ENCODE measurements around the gene YPEL5. TPM values are rescaled to one million over a fixed set of nuclear protein-coding genes. Genes with fewer than 3 reads are reported as not detected.

Gene YPEL5
- total RNA-seq, 1 donor from 2014 or later = 187 TPM

DNA sequence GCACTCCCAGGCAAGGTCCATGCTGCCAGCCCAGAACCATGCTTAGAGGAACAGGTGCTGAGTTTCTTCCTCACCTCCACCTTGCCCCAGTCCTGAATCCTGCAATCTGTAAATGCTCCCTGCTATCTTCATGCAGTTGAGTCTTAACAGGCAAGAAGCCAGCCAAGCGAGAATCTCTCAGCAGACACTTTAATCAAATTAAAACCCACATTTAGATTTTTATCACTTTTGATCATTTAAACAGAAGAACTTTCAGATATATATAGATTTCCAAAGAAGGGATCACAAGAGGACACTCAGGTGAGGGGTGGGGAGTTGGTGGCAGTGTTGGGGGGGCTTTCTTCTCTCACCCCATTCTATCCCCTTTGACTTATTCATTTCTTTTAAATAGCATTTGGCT, 58.6 kb downstream of the YPEL5 start:
- no peak for DNase-seq (ENCODE audit: low read depth)

DNA sequence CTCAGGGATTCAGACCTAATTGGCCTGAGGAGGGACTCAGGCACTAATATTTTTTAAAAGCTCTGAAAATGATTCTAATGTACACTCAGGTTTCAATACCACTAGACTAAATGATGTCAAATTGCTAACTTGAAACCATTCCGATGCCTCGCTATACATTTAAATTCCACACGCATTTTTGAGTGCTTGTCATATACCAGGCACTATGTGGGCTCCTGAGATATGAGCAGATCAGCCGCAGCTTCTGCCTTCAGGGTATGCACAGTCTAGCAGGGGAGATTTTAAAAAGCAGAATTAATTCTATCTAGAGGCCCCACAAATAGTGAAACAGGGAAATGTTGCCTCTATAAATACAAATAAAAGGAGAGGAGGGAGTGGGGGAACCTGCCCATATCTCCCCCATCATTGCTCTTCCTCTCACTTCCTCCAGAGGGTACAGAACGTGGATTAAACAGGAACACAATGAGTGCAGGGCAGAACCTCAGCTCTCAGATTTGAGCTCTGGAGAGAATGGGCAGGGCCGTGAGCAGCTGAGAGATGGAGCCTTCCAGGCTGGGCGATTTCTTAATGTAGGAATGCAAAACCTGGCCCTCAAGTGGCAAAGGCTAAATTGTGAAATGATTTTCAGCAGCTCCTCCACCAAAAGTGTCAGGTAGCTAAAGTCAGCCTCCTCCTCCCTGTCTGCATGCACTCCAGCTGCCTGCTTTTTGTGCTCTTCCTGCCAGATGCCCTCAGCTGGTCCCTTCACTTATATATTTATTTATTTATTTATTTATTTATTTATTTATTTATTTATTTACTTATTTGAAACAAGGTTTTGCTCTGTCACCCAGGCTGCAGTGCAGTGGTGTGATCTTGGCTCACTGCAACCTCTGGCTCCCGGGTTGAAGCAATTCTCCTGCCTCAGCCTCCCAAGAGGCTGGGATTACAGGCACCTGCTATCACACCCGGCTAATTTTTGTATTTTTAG, 59.9 kb downstream of the YPEL5 start:
- no peak for DNase-seq (ENCODE audit: low read depth)

GRCh38 chr2:30208453-30208852, 61.6 kb downstream of the YPEL5 start:
- DNase-seq (ENCODE audit: low read depth) = peak; percentile 66

DNA sequence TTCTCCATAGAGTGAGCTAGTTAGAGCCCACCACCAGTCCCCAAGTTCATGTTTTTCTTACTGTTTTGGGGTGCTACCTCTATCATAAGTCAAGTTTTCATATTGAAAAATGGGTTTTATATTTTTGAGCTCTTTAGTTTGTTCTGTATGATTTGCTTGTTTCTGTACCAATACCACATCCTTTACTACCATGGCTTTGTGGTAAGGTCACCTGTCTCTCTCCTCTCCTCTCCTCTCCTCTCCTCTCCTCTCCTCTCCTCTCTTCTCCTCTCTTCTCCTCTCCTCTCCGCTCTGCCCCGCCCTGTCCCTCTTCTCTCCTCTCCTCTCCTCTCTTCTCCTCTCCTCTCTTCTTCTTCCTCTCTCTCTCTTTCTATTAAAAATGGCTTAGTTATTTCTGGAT, 62.4 kb downstream of the YPEL5 start:
- DNase-seq (ENCODE audit: low read depth) = no peak

Other genes starting within 250 kb of the YPEL5 start
- gene ALK, start 225.4 kb upstream of the YPEL5 start, total RNA-seq = not detected in 2 replicates
- 22.7 and 47.9 TPM in 2 replicates for gene LBH, start 84.5 kb downstream of the YPEL5 start, total RNA-seq

Measured in renal cortical epithelial cell (primary cell).